Breast epithelium (tissue), 4 donors: ENCODE data around the gene CACNA2D3. TPM values are rescaled to one million over a fixed set of nuclear protein-coding genes. Genes with fewer than 3 reads are reported as not detected.

Source experiments
- DNase-seq, 2 donors: peaks; one replicate each; pipeline ENCODE4 v3.0.0-alpha.2; 2019; ENCODE audit warnings: low spot score in 2 of 2
- H3K27ac ChIP-seq, 2 donors: fragments of 200-600 bp; sonication (generic) in 1 of 2; one replicate each; pipeline ENCODE4 v1.5.1; 2016 to 2019; ENCODE audit warnings: mild to moderate bottlenecking in 1 of 2
- H3K27me3 ChIP-seq, 2 donors: fragments of 200-600 bp; sonication (generic) in 1 of 2; one replicate each; pipeline versions ENCODE4 v1.5.1 to v1.6.0; 2017 to 2019; ENCODE audit warnings: control low read depth in 1 of 2, mild to moderate bottlenecking in 1 of 2
- H3K36me3 ChIP-seq: fragments of 200-600 bp; one replicate; pipeline ENCODE4 v1.5.1; 2019
- H3K4me1 ChIP-seq, 2 donors: fragments of 200-600 bp; sonication (generic); one replicate each; pipeline ENCODE4 v1.5.1; 2016 to 2019; ENCODE audit warnings: control low read depth in 1 of 2
- H3K4me3 ChIP-seq, 3 donors: fragments of 200-600 bp; sonication (generic); 1 replicate in 2 of 3; 2 replicates in 1 of 3; pipeline ENCODE4 v1.5.1; 2016 to 2019; ENCODE audit warnings: mild to moderate bottlenecking in 3 of 3, moderate library complexity in 2 of 3
- H3K9me3 ChIP-seq, 2 donors: fragments of 200-600 bp; sonication (generic) in 1 of 2; one replicate each; pipeline ENCODE4 v1.5.1; 2016 to 2019; ENCODE audit warnings: control low read depth in 1 of 2
- CTCF ChIP-seq, 3 donors: fragments of 450-650 bp; IDR thresholded peaks; one replicate each; pipeline ENCODE4 v1.5.1; 2016 to 2017; ENCODE audit warnings: antibody characterized with exemption in 3 of 3, mild to moderate bottlenecking in 3 of 3, moderate library complexity in 3 of 3
- POLR2A ChIP-seq: fragments of 450-650 bp; IDR thresholded peaks from one replicate; pipeline ENCODE4 v1.6.1; 2016; ENCODE audit warnings: antibody characterized with exemption, mild to moderate bottlenecking, moderate library complexity
- POLR2AphosphoS5 ChIP-seq, 3 donors: sonication (generic); formaldehyde crosslinking; IDR thresholded peaks; one replicate each; pipeline ENCODE4 v1.6.1; 2017; ENCODE audit warnings: antibody characterized with exemption in 3 of 3
- intact Hi-C: fragments of 100-400 bp; cut with DNase I; formaldehyde crosslinking; loops from one replicate; pipeline ENCODE4 v1.15.1; 2023; ENCODE audit warnings: low total_unique reads
- total RNA-seq, 3 donors: library from RNA; depleted of rRNA; stranded (reverse); fragments of >200 nt; gene quantifications; one replicate each; pipeline ENCODE4 v1.1.0, GENCODE V29; 2016

CACNA2D3 gene
- total RNA-seq, 3 donors from 2014 or later, result 0.59 to 3.4 (median 2.3) TPM

- Histone ChIP-seq H3K9me3 (no peaks in the 10 kb centered on the region), H3K4me1 (no peaks in the 10 kb centered on the region), H3K4me3 (no peak overlapping the region), H3K36me3 (no peaks in the 10 kb centered on the region), H3K27ac (no peak overlapping the region), H3K27me3 (no peaks in the 10 kb centered on the region)
- intact Hi-C loops, result no loop called here
- DNase-seq, result no peak
- no peak for TF ChIP-seq POLR2AphosphoS5 (IDR thresholded peaks at IDR 0.05)
- no peak for TF ChIP-seq POLR2A
- TF ChIP-seq CTCF (IDR thresholded peaks at IDR 0.05), result no peak
Observed at GRCh38 chr3:54591157-54591556, 468.8 kb downstream of the CACNA2D3 start.

DNA sequence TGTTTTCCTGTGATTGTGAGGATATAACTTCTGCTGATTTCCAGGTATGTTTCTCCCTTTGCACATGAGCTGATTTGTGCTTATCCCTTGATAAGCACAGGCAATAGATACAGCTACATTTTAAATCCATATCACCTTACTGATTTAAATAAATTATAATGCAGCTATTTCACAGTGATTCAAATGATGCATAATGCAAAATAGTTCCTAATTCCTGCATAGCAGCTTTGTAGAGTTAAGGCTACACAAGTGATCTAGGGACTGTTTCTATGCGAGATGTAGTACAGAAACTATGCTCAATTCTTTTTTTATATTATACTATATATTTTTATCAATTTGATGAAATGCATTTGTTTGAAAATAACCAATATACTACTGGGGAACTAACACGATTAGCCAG is 471.3 kb downstream of the CACNA2D3 start:
- no peak for DNase-seq
- TF ChIP-seq POLR2A (no peak), CTCF (IDR thresholded peaks at IDR 0.05) (no peak), POLR2AphosphoS5 (IDR thresholded peaks at IDR 0.05) (no peak)

GRCh38 chr3:54596087-54596486 is 473.7 kb downstream of the CACNA2D3 start:
- Histone ChIP-seq H3K9me3 (no peaks in the 10 kb centered on the region), H3K27me3 (no peaks in the 10 kb centered on the region), H3K27ac (no peak overlapping the region), H3K4me1 (no peaks in the 10 kb centered on the region), H3K36me3 (no peaks in the 10 kb centered on the region), H3K4me3 (no peak overlapping the region)
- TF ChIP-seq POLR2AphosphoS5 (IDR thresholded peaks at IDR 0.05), result no peak
- TF ChIP-seq CTCF (IDR thresholded peaks at IDR 0.05), result no peak
- TF ChIP-seq POLR2A, result no peak
- intact Hi-C loops, result no loop called here
- DNase-seq, result no peak

More for the DNA sequence above, 471.3 kb downstream of the CACNA2D3 start:
- H3K9me3 ChIP-seq, result no peaks in the 10 kb centered on the region
- no peaks in the 10 kb centered on the region for H3K36me3 ChIP-seq
- H3K27me3 ChIP-seq, result no peaks in the 10 kb centered on the region
- no peak overlapping the region for H3K4me3 ChIP-seq
- intact Hi-C loops, result no loop called here
- no peaks in the 10 kb centered on the region for H3K4me1 ChIP-seq
- H3K27ac ChIP-seq, result no peak overlapping the region

DNA sequence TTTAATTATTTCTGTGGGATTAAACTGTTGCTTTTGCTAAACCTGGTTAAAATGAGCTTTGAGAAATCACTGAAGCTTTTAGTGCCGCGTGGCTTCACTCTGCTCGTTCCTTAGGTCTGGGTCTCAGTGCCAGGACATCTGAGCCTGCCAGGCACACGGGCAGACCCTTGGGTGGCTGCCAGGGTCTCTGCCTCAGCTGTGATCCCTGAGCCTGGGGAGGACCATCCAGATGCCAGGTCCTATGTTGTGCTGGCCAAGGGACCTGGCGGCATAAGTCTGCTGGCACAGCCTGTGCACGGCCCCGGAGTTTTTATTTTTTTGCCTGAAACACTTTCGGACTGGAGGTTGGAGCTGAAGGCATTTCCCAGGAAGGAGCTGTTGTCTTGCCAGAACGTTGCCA is 477.4 kb downstream of the CACNA2D3 start:
- TF ChIP-seq POLR2AphosphoS5 (IDR thresholded peaks at IDR 0.05) (no peak), CTCF (IDR thresholded peaks at IDR 0.05) (no peak), POLR2A (no peak)
- H3K27ac ChIP-seq, result peak overlapping the region in 1 of 2 donors; percentile 48
- intact Hi-C loops, result loop anchor here (5.0 kb wide), 1 partner anchor 1113 kb away; no protein-coding TSS in a partner anchor
- H3K4me1 ChIP-seq, result no peaks in the 10 kb centered on the region
- H3K27me3 ChIP-seq, result no peaks in the 10 kb centered on the region
- peak overlapping the region in 2 of 3 donors; percentile 23 to 52 for H3K4me3 ChIP-seq
- H3K36me3 ChIP-seq, result no peaks in the 10 kb centered on the region
- peak in 1 of 2 donors; percentile 34 for DNase-seq
- no peaks in the 10 kb centered on the region for H3K9me3 ChIP-seq

DNA sequence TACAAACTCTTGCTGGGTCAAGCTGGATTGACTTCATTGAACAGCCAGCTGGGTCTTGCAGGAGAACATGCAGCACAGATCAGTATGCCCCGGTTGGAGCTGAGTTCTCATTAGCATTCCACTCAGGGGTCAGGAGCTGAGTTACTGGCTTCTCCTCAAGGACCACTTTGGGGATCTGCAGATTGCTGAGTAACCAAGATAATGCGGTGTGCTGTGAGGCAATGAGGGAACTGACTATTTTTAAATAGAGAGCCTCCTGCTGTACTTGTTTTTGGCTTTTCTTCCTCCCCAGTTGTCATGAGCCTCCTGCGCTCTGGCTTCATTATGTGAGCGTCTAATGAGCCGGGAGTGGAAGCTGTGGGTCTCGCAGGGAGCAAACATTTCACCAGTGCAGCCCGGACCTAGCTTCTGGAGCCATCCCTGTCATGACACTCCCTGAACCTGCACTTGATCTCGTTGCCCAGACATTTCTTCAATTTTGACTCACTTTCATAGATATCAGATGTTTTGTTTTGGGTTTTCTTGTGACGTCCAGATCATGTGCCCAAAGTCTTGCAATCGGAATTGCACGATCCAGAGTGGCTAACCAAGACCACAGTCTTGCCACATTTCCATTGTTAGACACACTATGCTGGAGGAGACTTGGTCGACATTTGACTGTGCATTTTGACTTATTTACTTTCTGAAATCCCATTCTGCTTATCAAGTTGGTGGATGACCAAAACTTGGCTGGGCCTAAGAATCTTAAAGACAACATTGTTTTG is 478.3 kb downstream of the CACNA2D3 start:
- no peaks in the 10 kb centered on the region for H3K9me3 ChIP-seq
- no peaks in the 10 kb centered on the region for H3K36me3 ChIP-seq
- intact Hi-C loops, result loop anchor here (5.0 kb wide), 1 partner anchor 1112 kb away; no protein-coding TSS in a partner anchor
- no peaks in the 10 kb centered on the region for H3K4me1 ChIP-seq
- H3K4me3 ChIP-seq, result peak overlapping the region in 1 of 3 donors; percentile 52
- no peak for TF ChIP-seq CTCF (IDR thresholded peaks at IDR 0.05)
- TF ChIP-seq POLR2A, result no peak
- TF ChIP-seq POLR2AphosphoS5 (IDR thresholded peaks at IDR 0.05), result no peak
- peak overlapping the region in 1 of 2 donors; percentile 48 for H3K27ac ChIP-seq
- no peak for DNase-seq
- H3K27me3 ChIP-seq, result no peaks in the 10 kb centered on the region
